Chondrocyte (in vitro differentiated cells): ENCODE results near the gene RLN2. TPM values are rescaled to one million over a fixed set of nuclear protein-coding genes. Genes with fewer than 3 reads are reported as not detected.
A peak's percentile ranks its signal among the peaks of the same experiment; 100 is the strongest.

Source experiments
- DNase-seq: peaks from one replicate; pipeline ENCODE4 v3.0.0; 2021; ENCODE audit warnings: mixed read lengths, low spot score
- H3K27ac Mint-ChIP-seq: one replicate; pipeline ENCODE4 v1.8.0; 2021; ENCODE audit warnings: mild to moderate bottlenecking, moderate library complexity, mixed read lengths; ENCODE audit not compliant: unreplicated experiment
- H3K27me3 Mint-ChIP-seq: 2 replicates; pipeline ENCODE4 v1.8.0; 2021; ENCODE audit warnings: low read depth, mixed read lengths
- H3K36me3 Mint-ChIP-seq: 2 replicates; pipeline ENCODE4 v1.8.0; 2021; ENCODE audit warnings: low read depth, mixed read lengths
- H3K4me1 Mint-ChIP-seq: 2 replicates; pipeline ENCODE4 v1.8.0; 2021; ENCODE audit warnings: low read depth, mild to moderate bottlenecking, mixed read lengths
- H3K4me3 Mint-ChIP-seq: one replicate; pipeline ENCODE4 v1.8.0; 2021; ENCODE audit warnings: mild to moderate bottlenecking, moderate library complexity, mixed read lengths; ENCODE audit not compliant: unreplicated experiment
- H3K9me3 Mint-ChIP-seq: 2 replicates; pipeline ENCODE4 v1.8.0; 2021; ENCODE audit warnings: low read depth, mixed read lengths
- CTCF ChIP-seq: fragments of 200-600 bp; sonication (generic); IDR thresholded peaks from 2 replicates; pipeline ENCODE4 v1.5.0; 2021; ENCODE audit warnings: antibody characterized with exemption, mild to moderate bottlenecking, moderate library complexity
- total RNA-seq: library from RNA; stranded (reverse); gene quantifications from 3 replicates; pipeline ENCODE4 v1.2.1, GENCODE V29; 2021

The RLN2 gene
- total RNA-seq, 1 donor from 2014 or later, result not detected

- Mint-ChIP-seq H3K4me3 (no peak overlapping the region), H3K4me1 (peaks cover 20% of the 10 kb centered on the region), H3K9me3 (peaks cover 3% of the 10 kb centered on the region), H3K36me3 (no peaks in the 10 kb centered on the region), H3K27ac (no peak overlapping the region), H3K27me3 (no peaks in the 10 kb centered on the region)
- no peak for TF ChIP-seq CTCF
- DNase-seq, result no peak
Observed at GRCh38 chr9:5264219-5264595, 40.3 kb downstream of the RLN2 start.

- peaks cover 3% of the 10 kb centered on the region for H3K9me3 Mint-ChIP-seq
- no peak overlapping the region for H3K27ac Mint-ChIP-seq
- peaks cover 13% of the 10 kb centered on the region for H3K4me1 Mint-ChIP-seq
- H3K4me3 Mint-ChIP-seq, result no peak overlapping the region
- TF ChIP-seq CTCF, result peak; percentile 52
- H3K27me3 Mint-ChIP-seq, result no peaks in the 10 kb centered on the region
- no peak for DNase-seq
- H3K36me3 Mint-ChIP-seq, result no peaks in the 10 kb centered on the region
Observed at GRCh38 chr9:5263351-5264218, 40.9 kb downstream of the RLN2 start.

Other genes with a start within 250 kb of the RLN2 start
- not detected in 3 replicates for gene INSL6, start 119.1 kb downstream of the RLN2 start, total RNA-seq
- not detected in 3 replicates for gene INSL4, start 73.3 kb downstream of the RLN2 start, total RNA-seq
- not detected in 3 replicates for gene RLN1, start 35.2 kb upstream of the RLN2 start, total RNA-seq
- gene PLGRKT, start 133.2 kb upstream of the RLN2 start, total RNA-seq, result 11.1 to 16.6 TPM (median 13.5 TPM) in 3 replicates
- 0.12 to 0.67 TPM in 2 of 3 replicates, not detected in the other for gene CD274, start 145.8 kb upstream of the RLN2 start, total RNA-seq
- 0.73 to 1.3 TPM (median 1.1 TPM) in 3 replicates for gene PDCD1LG2, start 205.8 kb upstream of the RLN2 start, total RNA-seq